ENCODE data around the gene KRTAP6-2. TPM values are rescaled to one million over a fixed set of nuclear protein-coding genes. Genes with fewer than 3 reads are reported as not detected.

The KRTAP6-2 gene
- polyA plus RNA-seq, 2 of the 4 experiments (the other 2 are of a cell fraction) = not detected

DNA sequence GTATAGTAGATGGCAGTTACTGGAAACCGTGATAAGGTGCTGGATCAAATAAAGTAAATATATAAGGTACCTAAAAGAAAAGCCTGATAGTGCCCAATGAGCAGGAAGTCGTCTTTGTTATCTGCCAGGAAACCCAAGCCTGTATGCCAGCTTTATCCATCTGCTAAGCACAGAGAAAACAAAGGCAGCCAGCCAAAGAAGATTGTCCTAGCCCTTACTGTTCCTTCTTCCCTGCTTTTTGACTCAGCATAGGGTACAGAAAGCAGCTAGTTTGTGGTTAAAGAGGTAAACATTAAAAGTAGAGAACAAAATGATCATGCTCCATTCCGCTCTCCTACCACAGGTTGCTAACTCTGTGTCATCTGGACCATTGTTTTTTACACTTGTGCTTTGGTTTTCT, 18.6 kb downstream of the KRTAP6-2 start:
- no peak for ATAC-seq

GRCh38 chr21:30579346-30579745, 19.4 kb downstream of the KRTAP6-2 start:
- Histone ChIP-seq H3K4me1 (no peaks in the 10 kb centered on the region), H3K4me2 (no peak overlapping the region), H3K4me3 (no peak overlapping the region), H3K9me3 (no peaks in the 10 kb centered on the region), H3K27ac (no peak overlapping the region)
- FAIRE-seq = no peak
- no peak for TF ChIP-seq RAD21 (conservative IDR thresholded peaks at IDR 0.05 in 1 of 2, IDR thresholded peaks at IDR 0.05 in 1 of 2)
- TF ChIP-seq RCOR1 (IDR thresholded peaks at IDR 0.05; ENCODE audit: low read depth, low read length) = no peak
- no peak for TF ChIP-seq POLR2AphosphoS2 (conservative IDR thresholded peaks at IDR 0.05; ENCODE audit: low read length)
- no peak for TF ChIP-seq MAZ (IDR thresholded peaks at IDR 0.05; ENCODE audit: borderline replicate concordance, low read depth, low read length)
- no peak for TF ChIP-seq ELK1 (IDR thresholded peaks at IDR 0.05; ENCODE audit: low read depth, low read length)
- no peak for TF ChIP-seq HOXB13 (CRISPR knock-in tag; IDR thresholded peaks at IDR 0.05; ENCODE audit: low read depth)
- TF ChIP-seq, protein P1, sequence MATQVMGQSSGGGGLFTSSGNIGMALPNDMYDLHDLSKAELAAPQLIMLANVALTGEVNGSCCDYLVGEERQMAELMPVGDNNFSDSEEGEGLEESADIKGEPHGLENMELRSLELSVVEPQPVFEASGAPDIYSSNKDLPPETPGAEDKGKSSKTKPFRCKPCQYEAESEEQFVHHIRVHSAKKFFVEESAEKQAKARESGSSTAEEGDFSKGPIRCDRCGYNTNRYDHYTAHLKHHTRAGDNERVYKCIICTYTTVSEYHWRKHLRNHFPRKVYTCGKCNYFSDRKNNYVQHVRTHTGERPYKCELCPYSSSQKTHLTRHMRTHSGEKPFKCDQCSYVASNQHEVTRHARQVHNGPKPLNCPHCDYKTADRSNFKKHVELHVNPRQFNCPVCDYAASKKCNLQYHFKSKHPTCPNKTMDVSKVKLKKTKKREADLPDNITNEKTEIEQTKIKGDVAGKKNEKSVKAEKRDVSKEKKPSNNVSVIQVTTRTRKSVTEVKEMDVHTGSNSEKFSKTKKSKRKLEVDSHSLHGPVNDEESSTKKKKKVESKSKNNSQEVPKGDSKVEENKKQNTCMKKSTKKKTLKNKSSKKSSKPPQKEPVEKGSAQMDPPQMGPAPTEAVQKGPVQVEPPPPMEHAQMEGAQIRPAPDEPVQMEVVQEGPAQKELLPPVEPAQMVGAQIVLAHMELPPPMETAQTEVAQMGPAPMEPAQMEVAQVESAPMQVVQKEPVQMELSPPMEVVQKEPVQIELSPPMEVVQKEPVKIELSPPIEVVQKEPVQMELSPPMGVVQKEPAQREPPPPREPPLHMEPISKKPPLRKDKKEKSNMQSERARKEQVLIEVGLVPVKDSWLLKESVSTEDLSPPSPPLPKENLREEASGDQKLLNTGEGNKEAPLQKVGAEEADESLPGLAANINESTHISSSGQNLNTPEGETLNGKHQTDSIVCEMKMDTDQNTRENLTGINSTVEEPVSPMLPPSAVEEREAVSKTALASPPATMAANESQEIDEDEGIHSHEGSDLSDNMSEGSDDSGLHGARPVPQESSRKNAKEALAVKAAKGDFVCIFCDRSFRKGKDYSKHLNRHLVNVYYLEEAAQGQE (IDR thresholded peaks at IDR 0.05) = no peak
- no peak for TF ChIP-seq NPAS2 (CRISPR knock-in tag; IDR thresholded peaks at IDR 0.05; ENCODE audit: borderline replicate concordance)
- no peak for TF ChIP-seq ZC3H11A (IDR thresholded peaks at IDR 0.05)
- TF ChIP-seq POLR2A (IDR thresholded peaks at IDR 0.05; ENCODE audit: low read length) = no peak
- no peak for TF ChIP-seq RFX5 (IDR thresholded peaks at IDR 0.05)
- no peak for TF ChIP-seq CHD4 (IDR thresholded peaks at IDR 0.05; ENCODE audit: borderline replicate concordance)
- TF ChIP-seq, protein P2, sequence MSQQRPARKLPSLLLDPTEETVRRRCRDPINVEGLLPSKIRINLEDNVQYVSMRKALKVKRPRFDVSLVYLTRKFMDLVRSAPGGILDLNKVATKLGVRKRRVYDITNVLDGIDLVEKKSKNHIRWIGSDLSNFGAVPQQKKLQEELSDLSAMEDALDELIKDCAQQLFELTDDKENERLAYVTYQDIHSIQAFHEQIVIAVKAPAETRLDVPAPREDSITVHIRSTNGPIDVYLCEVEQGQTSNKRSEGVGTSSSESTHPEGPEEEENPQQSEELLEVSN (IDR thresholded peaks at IDR 0.05; ENCODE audit: borderline replicate concordance, low read depth) = no peak
- TF ChIP-seq PBX3 (IDR thresholded peaks at IDR 0.05) = no peak
- ChIA-PET POLR2A (no interaction called here), CTCF (no interaction called here)
- ATAC-seq = no peak
- DNase-seq (ENCODE audit: low read depth in 1 of 2, low spot score in 1 of 2) = no peak
- 0% methylated on average over 1 of the region's 1 CpG for WGBS (ENCODE audit: missing lambda C conversion rate)

More for the DNA sequence above, 18.6 kb downstream of the KRTAP6-2 start:
- 0% methylated on average over 3 of the region's 3 CpGs for WGBS (ENCODE audit: missing lambda C conversion rate)
- Histone ChIP-seq H3K4me2 (no peak overlapping the region), H3K4me1 (no peaks in the 10 kb centered on the region), H3K4me3 (no peak overlapping the region), H3K9me3 (no peaks in the 10 kb centered on the region), H3K27ac (no peak overlapping the region)
- no peak for TF ChIP-seq MAFK (IDR thresholded peaks at IDR 0.05; ENCODE audit: partially characterized antibody)
- no peak for TF ChIP-seq CTCF (IDR thresholded peaks at IDR 0.05)
- no peak for TF ChIP-seq FOXS1 (CRISPR knock-in tag; IDR thresholded peaks at IDR 0.05)
- no peak for TF ChIP-seq PBX3 (IDR thresholded peaks at IDR 0.05)
- TF ChIP-seq FOSB (CRISPR knock-in tag; IDR thresholded peaks at IDR 0.05) = no peak
- TF ChIP-seq, protein P3, sequence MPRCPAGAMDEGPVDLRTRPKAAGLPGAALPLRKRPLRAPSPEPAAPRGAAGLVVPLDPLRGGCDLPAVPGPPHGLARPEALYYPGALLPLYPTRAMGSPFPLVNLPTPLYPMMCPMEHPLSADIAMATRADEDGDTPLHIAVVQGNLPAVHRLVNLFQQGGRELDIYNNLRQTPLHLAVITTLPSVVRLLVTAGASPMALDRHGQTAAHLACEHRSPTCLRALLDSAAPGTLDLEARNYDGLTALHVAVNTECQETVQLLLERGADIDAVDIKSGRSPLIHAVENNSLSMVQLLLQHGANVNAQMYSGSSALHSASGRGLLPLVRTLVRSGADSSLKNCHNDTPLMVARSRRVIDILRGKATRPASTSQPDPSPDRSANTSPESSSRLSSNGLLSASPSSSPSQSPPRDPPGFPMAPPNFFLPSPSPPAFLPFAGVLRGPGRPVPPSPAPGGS (IDR thresholded peaks at IDR 0.05) = no peak
- TF ChIP-seq BHLHE40 (IDR thresholded peaks at IDR 0.05; ENCODE audit: low read depth, low read length) = no peak
- no peak for TF ChIP-seq TFCP2L1 (CRISPR knock-in tag; IDR thresholded peaks at IDR 0.05)
- ChIA-PET CTCF (no interaction called here), POLR2A (no interaction called here)
- no peak for DNase-seq (ENCODE audit: low read depth in 1 of 2, low spot score in 1 of 2)
- no peak for FAIRE-seq
